Nephron progenitor cell (in vitro differentiated cells): ENCODE results near the gene RTL10.
A peak's percentile ranks its signal among the peaks of the same experiment; 100 is the strongest.

ENCODE experiments used
- DNase-seq: peaks from one replicate; pipeline ENCODE4 v3.0.0; 2021
- H3K27ac Mint-ChIP-seq: 2 replicates; pipeline ENCODE4 v1.8.0; 2021; ENCODE audit warnings: mild to moderate bottlenecking, moderate library complexity, mixed read lengths
- H3K27me3 Mint-ChIP-seq: 2 replicates; pipeline ENCODE4 v1.8.0; 2021; ENCODE audit warnings: mild to moderate bottlenecking, low read depth, mixed read lengths; ENCODE audit not compliant: poor library complexity
- H3K36me3 Mint-ChIP-seq: 2 replicates; pipeline ENCODE4 v1.8.0; 2021; ENCODE audit warnings: low read depth, mixed read lengths
- H3K4me1 Mint-ChIP-seq: 2 replicates; pipeline ENCODE4 v1.8.0; 2021; ENCODE audit warnings: mixed read lengths
- H3K4me3 Mint-ChIP-seq: 2 replicates; pipeline ENCODE4 v1.8.0; 2021; ENCODE audit warnings: mild to moderate bottlenecking, moderate library complexity, mixed read lengths
- H3K9me3 Mint-ChIP-seq: 2 replicates; pipeline ENCODE4 v1.8.0; 2021; ENCODE audit warnings: mild to moderate bottlenecking, moderate library complexity, mixed read lengths
- TF ChIP-seq, protein P1 (sequence below): fragments of 200-600 bp; sonication (generic); IDR thresholded peaks from 2 replicates; pipeline ENCODE4 v1.5.0; 2021; ENCODE audit warnings: antibody characterized with exemption

Gene RTL10

DNA sequence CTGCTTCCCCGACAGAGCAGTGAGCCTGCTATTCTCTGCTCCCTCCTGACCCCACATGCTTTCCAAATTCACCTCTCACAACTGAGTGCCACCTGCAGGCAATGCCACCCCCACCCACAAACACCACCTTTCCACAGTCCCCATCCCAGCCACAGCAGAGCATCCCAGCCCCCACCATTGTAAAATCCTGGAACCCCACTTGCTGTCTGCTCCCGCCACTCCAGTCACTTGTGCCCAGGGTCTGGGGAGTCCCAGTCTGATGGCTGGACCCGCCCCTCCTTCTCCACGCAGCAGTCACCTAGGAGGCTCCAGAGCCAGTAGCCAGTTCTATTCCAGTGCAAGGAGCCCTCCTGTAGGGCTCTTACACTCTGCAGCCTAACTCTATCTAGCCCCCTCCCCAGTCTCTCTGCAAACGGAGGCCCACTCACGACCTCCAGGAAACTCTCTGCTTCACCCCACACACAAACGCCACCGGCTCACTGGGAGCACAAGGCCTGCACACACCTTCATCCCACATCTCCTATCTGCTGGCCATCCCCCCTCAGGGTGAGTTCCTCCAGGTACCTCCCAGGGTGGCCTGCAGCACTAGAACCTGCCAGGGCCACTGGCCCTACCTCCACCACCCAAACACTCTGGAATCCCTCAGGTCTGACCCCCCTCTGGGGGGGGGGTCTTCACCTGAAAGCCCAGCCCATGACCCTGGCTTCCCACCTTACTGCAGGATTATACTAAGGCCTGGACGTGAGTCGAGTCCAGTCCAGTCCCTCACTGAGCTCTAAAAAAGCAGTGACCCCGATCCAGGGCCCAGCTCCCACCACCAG lies 1.4 kb downstream of the RTL10 start:
- no peak for DNase-seq
- Mint-ChIP-seq H3K4me1 (peaks cover 42% of the 10 kb centered on the region), H3K27ac (no peak overlapping the region), H3K27me3 (peaks cover 8% of the 10 kb centered on the region), H3K4me3 (peak overlapping the region; percentile 91), H3K9me3 (no peaks in the 10 kb centered on the region), H3K36me3 (peaks cover 13% of the 10 kb centered on the region)
- TF ChIP-seq, protein P1, sequence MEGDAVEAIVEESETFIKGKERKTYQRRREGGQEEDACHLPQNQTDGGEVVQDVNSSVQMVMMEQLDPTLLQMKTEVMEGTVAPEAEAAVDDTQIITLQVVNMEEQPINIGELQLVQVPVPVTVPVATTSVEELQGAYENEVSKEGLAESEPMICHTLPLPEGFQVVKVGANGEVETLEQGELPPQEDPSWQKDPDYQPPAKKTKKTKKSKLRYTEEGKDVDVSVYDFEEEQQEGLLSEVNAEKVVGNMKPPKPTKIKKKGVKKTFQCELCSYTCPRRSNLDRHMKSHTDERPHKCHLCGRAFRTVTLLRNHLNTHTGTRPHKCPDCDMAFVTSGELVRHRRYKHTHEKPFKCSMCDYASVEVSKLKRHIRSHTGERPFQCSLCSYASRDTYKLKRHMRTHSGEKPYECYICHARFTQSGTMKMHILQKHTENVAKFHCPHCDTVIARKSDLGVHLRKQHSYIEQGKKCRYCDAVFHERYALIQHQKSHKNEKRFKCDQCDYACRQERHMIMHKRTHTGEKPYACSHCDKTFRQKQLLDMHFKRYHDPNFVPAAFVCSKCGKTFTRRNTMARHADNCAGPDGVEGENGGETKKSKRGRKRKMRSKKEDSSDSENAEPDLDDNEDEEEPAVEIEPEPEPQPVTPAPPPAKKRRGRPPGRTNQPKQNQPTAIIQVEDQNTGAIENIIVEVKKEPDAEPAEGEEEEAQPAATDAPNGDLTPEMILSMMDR, result no peak

DNA sequence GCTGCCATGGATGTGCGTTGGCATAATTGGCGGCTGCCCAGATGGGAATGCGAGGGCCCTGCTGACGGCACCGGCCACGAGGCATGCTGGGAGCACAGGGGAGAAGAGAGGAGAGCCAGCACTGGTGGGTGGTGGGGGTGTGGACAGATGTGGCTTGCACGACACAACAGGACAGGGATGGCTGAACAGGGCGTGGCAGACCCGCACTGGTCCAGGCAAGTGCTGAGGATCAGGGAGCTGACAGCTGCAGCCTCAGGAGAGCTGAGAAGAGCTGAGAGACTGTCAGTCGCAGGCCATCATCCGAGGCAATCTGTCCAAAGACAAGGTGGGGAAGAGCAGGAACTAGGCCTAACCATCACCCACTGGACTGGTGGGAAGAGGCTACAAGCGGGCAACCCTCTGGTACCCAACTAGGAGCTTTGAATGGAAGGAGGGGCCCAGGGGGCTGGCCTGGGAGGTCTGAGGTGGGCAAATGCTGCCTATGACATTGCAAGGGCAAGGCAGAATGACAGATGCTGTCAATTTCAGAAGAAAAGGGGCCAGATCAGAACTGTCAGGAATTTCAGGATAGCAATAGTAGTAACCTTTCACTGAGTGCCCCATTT lies 2.4 kb downstream of the RTL10 start:
- no peak for DNase-seq
- Mint-ChIP-seq H3K4me3 (peak overlapping the region; percentile 91), H3K9me3 (no peaks in the 10 kb centered on the region), H3K36me3 (peaks cover 22% of the 10 kb centered on the region), H3K27me3 (peaks cover 8% of the 10 kb centered on the region), H3K27ac (no peak overlapping the region), H3K4me1 (peaks cover 39% of the 10 kb centered on the region)
- TF ChIP-seq, protein P1, result no peak

DNA sequence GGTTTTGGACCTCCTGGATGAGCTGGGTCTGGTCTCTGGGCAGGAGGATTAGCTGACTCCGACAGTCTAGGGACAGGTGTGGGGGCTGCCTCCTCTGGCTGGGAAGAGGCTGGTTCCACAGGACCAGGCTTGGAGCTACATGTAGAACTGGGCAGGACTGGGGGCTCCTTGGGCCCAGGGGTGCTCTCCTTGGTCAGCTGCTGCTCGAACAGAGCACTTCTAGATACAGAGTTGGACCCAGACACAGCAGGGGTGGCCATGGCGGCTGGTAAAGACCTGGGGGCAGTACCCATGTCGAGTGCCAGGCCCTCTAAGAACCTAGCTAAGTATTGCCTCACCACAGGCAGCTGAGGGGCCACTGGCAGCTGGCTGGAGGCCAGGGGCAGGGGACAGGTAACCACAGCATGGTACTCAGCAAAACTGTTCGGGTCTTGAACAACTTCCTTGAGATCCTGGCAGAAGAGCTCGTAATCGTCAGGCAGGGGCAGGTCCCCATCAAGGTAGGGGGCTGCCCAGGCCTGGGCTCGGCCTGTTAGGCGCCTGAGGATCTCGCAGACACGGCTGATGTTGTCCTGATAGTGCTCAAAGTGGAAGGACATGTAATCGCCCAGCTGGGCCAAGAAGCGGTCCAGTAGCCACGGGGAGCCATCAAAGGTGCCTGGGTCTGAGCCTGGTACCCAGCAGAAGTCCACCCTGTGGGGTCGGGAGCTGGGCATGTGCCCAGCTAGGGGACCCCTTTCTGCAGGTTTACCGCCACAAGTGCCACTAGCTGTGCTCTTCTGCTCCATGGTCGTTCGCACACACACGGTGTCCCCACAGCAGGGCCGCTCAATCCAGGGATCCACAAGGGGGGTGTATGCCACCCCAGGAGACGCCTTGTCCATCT lies 3.1 kb downstream of the RTL10 start:
- Mint-ChIP-seq H3K9me3 (no peaks in the 10 kb centered on the region), H3K27ac (no peak overlapping the region), H3K4me3 (peak overlapping the region; percentile 20), H3K36me3 (peaks cover 23% of the 10 kb centered on the region), H3K4me1 (peaks cover 34% of the 10 kb centered on the region), H3K27me3 (peaks cover 8% of the 10 kb centered on the region)
- TF ChIP-seq, protein P1, result no peak
- no peak for DNase-seq

DNA sequence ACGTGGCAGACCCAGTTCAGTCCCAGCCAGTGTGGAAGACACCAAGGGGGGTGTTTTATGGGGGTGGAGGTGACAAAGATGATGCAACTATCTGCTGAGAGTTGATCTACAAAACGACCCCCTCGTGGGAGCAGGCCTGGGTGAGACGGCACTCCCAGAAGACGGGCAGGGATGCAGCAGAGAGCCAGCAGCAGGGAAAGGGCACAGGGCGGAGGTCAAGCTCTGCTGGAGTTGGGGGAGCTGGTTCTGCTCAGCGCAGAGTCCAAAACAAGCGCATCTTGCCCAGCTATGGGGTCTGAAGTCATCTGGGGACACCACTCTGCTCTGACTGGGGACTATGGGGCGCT lies 3.9 kb downstream of the RTL10 start:
- Mint-ChIP-seq H3K9me3 (no peaks in the 10 kb centered on the region), H3K36me3 (peaks cover 23% of the 10 kb centered on the region), H3K4me1 (peaks cover 28% of the 10 kb centered on the region), H3K27ac (no peak overlapping the region), H3K27me3 (peaks cover 8% of the 10 kb centered on the region), H3K4me3 (no peak overlapping the region)
- no peak for DNase-seq
- TF ChIP-seq, protein P1, result no peak

DNA sequence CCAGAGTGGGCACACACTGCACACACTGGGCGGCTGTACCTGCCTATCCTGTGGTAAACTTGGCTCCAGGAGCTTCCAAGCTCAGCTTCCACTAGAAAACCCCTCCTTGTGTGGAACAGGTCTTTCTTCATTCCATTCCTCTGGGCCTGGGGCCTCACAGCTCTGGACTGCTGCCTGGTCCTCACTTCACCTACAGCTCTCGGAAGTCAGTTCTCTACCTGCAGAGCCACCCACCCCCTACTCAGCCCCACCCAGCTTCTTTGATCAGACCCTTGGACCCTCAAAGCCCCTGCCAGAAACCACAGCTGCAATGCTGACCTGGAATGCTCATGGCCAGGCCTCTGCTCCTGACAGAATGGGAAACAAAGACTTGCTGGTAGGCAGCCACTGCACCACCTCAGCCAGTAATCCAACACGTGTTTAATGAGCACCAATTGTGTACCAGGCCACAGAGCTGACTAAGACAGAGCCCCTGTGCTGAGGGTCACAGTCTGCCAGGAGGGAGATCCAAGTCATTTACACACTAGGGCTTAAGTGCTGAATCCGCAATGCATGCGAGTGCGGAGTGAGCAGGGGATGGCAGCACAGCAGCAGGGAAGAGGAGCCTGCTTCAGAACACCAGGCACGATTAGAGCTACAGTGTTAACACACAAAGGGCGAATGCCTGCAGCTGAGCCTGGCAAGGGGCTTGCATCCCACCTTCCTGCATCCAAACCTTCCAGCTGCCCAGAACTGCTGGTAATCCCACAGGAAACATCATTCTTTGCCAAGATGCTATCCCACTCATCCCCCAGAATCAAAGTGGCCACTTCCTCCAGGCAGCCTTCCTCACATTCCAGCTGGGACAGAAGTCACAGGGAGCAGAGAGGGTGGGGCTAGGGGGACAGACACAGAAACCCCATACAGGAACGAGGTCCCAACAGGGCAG lies 4.6 kb downstream of the RTL10 start:
- H3K4me3 Mint-ChIP-seq, result no peak overlapping the region
- DNase-seq, result no peak
- H3K27me3 Mint-ChIP-seq, result peaks cover 8% of the 10 kb centered on the region
- H3K4me1 Mint-ChIP-seq, result peaks cover 24% of the 10 kb centered on the region
- H3K27ac Mint-ChIP-seq, result no peak overlapping the region
- TF ChIP-seq, protein P1, result no peak
- H3K36me3 Mint-ChIP-seq, result peaks cover 23% of the 10 kb centered on the region
- no peaks in the 10 kb centered on the region for H3K9me3 Mint-ChIP-seq
